SH-SY5Y (cell line): ENCODE measurements around the gene KCNH2.

Experiments
- GATA2 ChIP-seq: IDR thresholded peaks from 2 replicates; pipeline ENCODE4 v1.6.1; 2011; ENCODE audit warnings: mild to moderate bottlenecking, low read depth, low read length
- GATA3 ChIP-seq: IDR thresholded peaks from 2 replicates; pipeline ENCODE4 v1.6.1; 2011; ENCODE audit warnings: low read depth, mild to moderate bottlenecking, low read length, moderate library complexity

DNA sequence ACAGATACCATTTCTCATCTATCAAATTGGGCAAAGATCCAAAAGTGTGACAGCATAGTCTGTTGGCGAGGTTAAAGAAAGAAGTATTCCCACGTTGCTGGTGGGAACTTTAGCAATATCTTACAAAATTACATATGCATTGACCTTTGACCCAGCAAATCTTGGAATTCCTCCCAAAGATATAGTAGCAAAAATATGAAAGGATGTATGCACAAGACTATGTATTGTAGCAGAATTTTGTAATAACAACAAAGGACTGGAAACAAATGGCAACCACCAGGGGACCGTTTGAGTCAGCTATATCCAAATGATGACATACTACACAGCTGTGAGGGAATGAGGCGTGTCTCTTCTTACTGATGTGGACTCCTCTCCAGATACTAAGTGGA, 50.2 kb downstream of the KCNH2 start:
- TF ChIP-seq GATA2: no peak
- TF ChIP-seq GATA3: no peak
